GM18951 (cell line): ENCODE measurements around the gene MDGA2.
"Not testable (repeated sequence)": the region's sequence is repeated elsewhere in the genome, so short reads cannot be mapped to it uniquely, and the experiment has no call there.

Source experiments
- POLR2A ChIP-seq: IDR thresholded peaks from 4 replicates; pipeline ENCODE4 v1.6.1; 2011; ENCODE audit warnings: mild to moderate bottlenecking; ENCODE audit not compliant: insufficient read length, insufficient read depth; ENCODE audit errors: extremely low read depth
- in situ Hi-C: fragments of 300-500 bp; cut with MboI; formaldehyde crosslinking; loops from one replicate; pipeline ENCODE4 v1.12.0; 2022; ENCODE audit warnings: low sequenced_read_pairs, mixed read lengths, inconsistent platforms; ENCODE audit not compliant: unreplicated experiment

The MDGA2 gene

GRCh38 chr14:47322751-47323150 is 352.7 kb downstream of the MDGA2 start:
- in situ Hi-C loops: no loop called here
- TF ChIP-seq POLR2A: no peak

- no peak for TF ChIP-seq POLR2A
- in situ Hi-C loops: no loop called here
These were observed 373.3 kb downstream of the MDGA2 start for GRCh38 chr14:47302121-47302520.

GRCh38 chr14:47300796-47301195 is 374.6 kb downstream of the MDGA2 start:
- in situ Hi-C loops: no loop called here
- TF ChIP-seq POLR2A: no peak

- no peak for TF ChIP-seq POLR2A
- in situ Hi-C loops: no loop called here
These were observed 378.0 kb downstream of the MDGA2 start for GRCh38 chr14:47297374-47297773.

GRCh38 chr14:47284283-47284682 is 391.1 kb downstream of the MDGA2 start:
- no peak for TF ChIP-seq POLR2A
- in situ Hi-C loops: no loop called here

GRCh38 chr14:47281761-47282160 is 393.6 kb downstream of the MDGA2 start:
- in situ Hi-C loops: not testable (repeated sequence)

GRCh38 chr14:47278233-47278842 is 397.1 kb downstream of the MDGA2 start:
- in situ Hi-C loops: no loop called here
- TF ChIP-seq POLR2A: no peak

- in situ Hi-C loops: no loop called here
- no peak for TF ChIP-seq POLR2A
These were observed 397.7 kb downstream of the MDGA2 start for GRCh38 chr14:47277703-47278102.

- in situ Hi-C loops: no loop called here
These were observed 398.5 kb downstream of the MDGA2 start for GRCh38 chr14:47276931-47277330.

GRCh38 chr14:47273939-47274338 is 401.5 kb downstream of the MDGA2 start:
- no peak for TF ChIP-seq POLR2A
- in situ Hi-C loops: no loop called here

More at GRCh38 chr14:47276931-47277330, 398.5 kb downstream of the MDGA2 start:
- TF ChIP-seq POLR2A: no peak

GRCh38 chr14:47270715-47271114 is 404.7 kb downstream of the MDGA2 start:
- no peak for TF ChIP-seq POLR2A
- in situ Hi-C loops: no loop called here

- no peak for TF ChIP-seq POLR2A
- in situ Hi-C loops: no loop called here
These were observed 405.5 kb downstream of the MDGA2 start for GRCh38 chr14:47269756-47270492.

- in situ Hi-C loops: no loop called here
- TF ChIP-seq POLR2A: no peak
These were observed 410.6 kb downstream of the MDGA2 start for GRCh38 chr14:47264842-47265241.

GRCh38 chr14:47262801-47263200 is 412.6 kb downstream of the MDGA2 start:
- in situ Hi-C loops: no loop called here
- no peak for TF ChIP-seq POLR2A
